ENCODE data around the gene FOXRED1. TPM values are rescaled to one million over a fixed set of nuclear protein-coding genes. Genes with fewer than 3 reads are reported as not detected.

FOXRED1 gene
- total and polyA plus RNA-seq, 2 of the 13 experiments (the other 11 are each of a cell fraction or from before 2014, with no cell fraction given): 29.6 to 42.9 TPM

- TF ChIP-seq ZFP91 (CRISPR knock-in tag; IDR thresholded peaks at IDR 0.05; ENCODE audit: borderline replicate concordance) (peak; percentile 90), ZMYM4 (CRISPR knock-in tag; IDR thresholded peaks at IDR 0.05) (peak; percentile 73), ZNF225 (CRISPR knock-in tag; IDR thresholded peaks at IDR 0.05) (peak; percentile 92), TGIF2 (CRISPR knock-in tag; IDR thresholded peaks at IDR 0.05) (0 out of 2 replicates have a peak, but pooled peaks have one; percentile 22), KLF9 (CRISPR knock-in tag; IDR thresholded peaks at IDR 0.05; ENCODE audit: low read depth) (peak; percentile 70; the same call in 1 of the 2 replicates), LCORL (IDR thresholded peaks at IDR 0.05) (no peak), LCORL (CRISPR knock-in tag; IDR thresholded peaks at IDR 0.05) (peak; percentile 71), ZNF136 (CRISPR knock-in tag; IDR thresholded peaks at IDR 0.05; ENCODE audit: low read depth) (0 out of 2 replicates have a peak, but pooled peaks have one; percentile 55), ZSCAN22 (CRISPR knock-in tag; IDR thresholded peaks at IDR 0.05) (no peak), MAFK (conservative IDR thresholded peaks at IDR 0.05 in 1 of 2, IDR thresholded peaks at IDR 0.05 in 1 of 2; ENCODE audit: low read length in 2 of 2) (no peak), ZNF550 (CRISPR knock-in tag; IDR thresholded peaks at IDR 0.05; ENCODE audit: borderline replicate concordance) (0 out of 2 replicates have a peak, but pooled peaks have one; percentile 77), ETS1 (CRISPR knock-in tag; IDR thresholded peaks at IDR 0.05) (no peak), RBFOX2 (IDR thresholded peaks at IDR 0.05; ENCODE audit: low read depth, low read length) (peak; percentile 99), ZNF205 (CRISPR knock-in tag; IDR thresholded peaks at IDR 0.05) (peak; percentile 91), FIP1L1 (IDR thresholded peaks at IDR 0.05; ENCODE audit: borderline replicate concordance, insufficient read depth, low read depth, low read length) (no peak; the same call in 1 of the 2 replicates), CEBPB (IDR thresholded peaks at IDR 0.05; ENCODE audit: borderline replicate concordance, low read depth, low read length) (no peak), HBP1 (CRISPR knock-in tag; IDR thresholded peaks at IDR 0.05; ENCODE audit: low read depth) (peak; percentile 77; the same call in 1 of the 2 replicates)
- TF ChIP-seq, protein P1, sequence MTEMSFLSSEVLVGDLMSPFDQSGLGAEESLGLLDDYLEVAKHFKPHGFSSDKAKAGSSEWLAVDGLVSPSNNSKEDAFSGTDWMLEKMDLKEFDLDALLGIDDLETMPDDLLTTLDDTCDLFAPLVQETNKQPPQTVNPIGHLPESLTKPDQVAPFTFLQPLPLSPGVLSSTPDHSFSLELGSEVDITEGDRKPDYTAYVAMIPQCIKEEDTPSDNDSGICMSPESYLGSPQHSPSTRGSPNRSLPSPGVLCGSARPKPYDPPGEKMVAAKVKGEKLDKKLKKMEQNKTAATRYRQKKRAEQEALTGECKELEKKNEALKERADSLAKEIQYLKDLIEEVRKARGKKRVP (CRISPR knock-in tag; IDR thresholded peaks at IDR 0.05): 0 out of 4 replicates have a peak, but pooled peaks of 1 of the 2 experiments have one; percentile 64
- TF ChIP-seq, protein P2, sequence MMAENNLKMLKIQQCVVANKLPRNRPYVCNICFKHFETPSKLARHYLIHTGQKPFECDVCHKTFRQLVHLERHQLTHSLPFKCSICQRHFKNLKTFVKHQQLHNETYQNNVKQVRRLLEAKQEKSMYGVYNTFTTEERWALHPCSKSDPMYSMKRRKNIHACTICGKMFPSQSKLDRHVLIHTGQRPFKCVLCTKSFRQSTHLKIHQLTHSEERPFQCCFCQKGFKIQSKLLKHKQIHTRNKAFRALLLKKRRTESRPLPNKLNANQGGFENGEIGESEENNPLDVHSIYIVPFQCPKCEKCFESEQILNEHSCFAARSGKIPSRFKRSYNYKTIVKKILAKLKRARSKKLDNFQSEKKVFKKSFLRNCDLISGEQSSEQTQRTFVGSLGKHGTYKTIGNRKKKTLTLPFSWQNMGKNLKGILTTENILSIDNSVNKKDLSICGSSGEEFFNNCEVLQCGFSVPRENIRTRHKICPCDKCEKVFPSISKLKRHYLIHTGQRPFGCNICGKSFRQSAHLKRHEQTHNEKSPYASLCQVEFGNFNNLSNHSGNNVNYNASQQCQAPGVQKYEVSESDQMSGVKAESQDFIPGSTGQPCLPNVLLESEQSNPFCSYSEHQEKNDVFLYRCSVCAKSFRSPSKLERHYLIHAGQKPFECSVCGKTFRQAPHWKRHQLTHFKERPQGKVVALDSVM (CRISPR knock-in tag; IDR thresholded peaks at IDR 0.05): 0 out of 2 replicates have a peak, but pooled peaks have one; percentile 28
- TF ChIP-seq, protein P3, sequence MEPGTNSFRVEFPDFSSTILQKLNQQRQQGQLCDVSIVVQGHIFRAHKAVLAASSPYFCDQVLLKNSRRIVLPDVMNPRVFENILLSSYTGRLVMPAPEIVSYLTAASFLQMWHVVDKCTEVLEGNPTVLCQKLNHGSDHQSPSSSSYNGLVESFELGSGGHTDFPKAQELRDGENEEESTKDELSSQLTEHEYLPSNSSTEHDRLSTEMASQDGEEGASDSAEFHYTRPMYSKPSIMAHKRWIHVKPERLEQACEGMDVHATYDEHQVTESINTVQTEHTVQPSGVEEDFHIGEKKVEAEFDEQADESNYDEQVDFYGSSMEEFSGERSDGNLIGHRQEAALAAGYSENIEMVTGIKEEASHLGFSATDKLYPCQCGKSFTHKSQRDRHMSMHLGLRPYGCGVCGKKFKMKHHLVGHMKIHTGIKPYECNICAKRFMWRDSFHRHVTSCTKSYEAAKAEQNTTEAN (CRISPR knock-in tag; conservative IDR thresholded peaks at IDR 0.05): peak; percentile 89
Measured at GRCh38 chr11:126303623-126304456, 34.9 kb downstream of the FOXRED1 start, which contains the start of gene DCPS (continued).

All from HepG2 (cell line).